ENCODE measurements around the gene BPIFB6. TPM values are rescaled to one million over a fixed set of nuclear protein-coding genes. Genes with fewer than 3 reads are reported as not detected.

Gene BPIFB6
- polyA plus RNA-seq, 1 donor (not counting 4 experiments of a cell fraction or from before 2014, with no cell fraction given): not detected

- Histone ChIP-seq H3K9ac (ENCODE audit: control insufficient read depth, extremely low read depth, insufficient read depth, low read length) (no peak overlapping the region), H3K4me1 (ENCODE audit: control insufficient read depth, extremely low read depth, insufficient read depth, low read length) (no peaks in the 10 kb centered on the region), H2AFZ (ENCODE audit: control insufficient read depth, low read length) (no peak overlapping the region), H3K27ac (ENCODE audit: control insufficient read depth, insufficient read depth, low read length) (no peak overlapping the region), H3K36me3 (ENCODE audit: control insufficient read depth in 2 of 2, extremely low read depth in 1 of 2, insufficient read depth in 2 of 2, low read length in 2 of 2) (no peaks in the 10 kb centered on the region), H4K20me1 (ENCODE audit: control insufficient read depth, extremely low read depth, insufficient read depth, low read length) (no peaks in the 10 kb centered on the region), H3K9me3 (ENCODE audit: control insufficient read depth, low read depth, low read length) (no peaks in the 10 kb centered on the region), H3K9me1 (ENCODE audit: control insufficient read depth, extremely low read depth, insufficient read depth, low read length) (no peaks in the 10 kb centered on the region), H3K27me3 (ENCODE audit: control insufficient read depth, extremely low read depth, insufficient read depth, low read length) (no peaks in the 10 kb centered on the region), H3K4me3 (ENCODE audit: control insufficient read depth in 2 of 3, extremely low read depth in 1 of 3, insufficient read depth in 2 of 3, low read depth in 1 of 3, low read length in 3 of 3) (no peak overlapping the region), H3K4me2 (ENCODE audit: control insufficient read depth, extremely low read depth, insufficient read depth, low read depth, low read length) (no peak overlapping the region), H3K79me2 (ENCODE audit: control insufficient read depth, insufficient read depth, low read length) (no peaks in the 10 kb centered on the region)
- TF ChIP-seq CTCF (optimal IDR thresholded peaks at IDR 0.05 in 1 of 3, IDR thresholded peaks at IDR 0.05 in 1 of 3, conservative IDR thresholded peaks at IDR 0.05 in 1 of 3; ENCODE audit: extremely low read depth in 1 of 3, insufficient read depth in 2 of 3, low read length in 3 of 3) (no peak), EZH2 (IDR thresholded peaks at IDR 0.05; ENCODE audit: low read length) (no peak)
- no peak for FAIRE-seq
- DNase-seq (ENCODE audit: low read depth, low spot score): no peak
- dilution Hi-C loops (cut with MboI; ENCODE audit: extremely low pct_ligation_motif_present, low sequenced_read_pairs): no loop called here
Measured at GRCh38 chr20:33059741-33060390, 28.4 kb downstream of the BPIFB6 start.

- dilution Hi-C loops (cut with MboI; ENCODE audit: extremely low pct_ligation_motif_present, low sequenced_read_pairs): no loop called here
- Histone ChIP-seq H3K4me2 (ENCODE audit: control insufficient read depth, extremely low read depth, insufficient read depth, low read depth, low read length) (no peak overlapping the region), H3K9ac (ENCODE audit: control insufficient read depth, extremely low read depth, insufficient read depth, low read length) (no peak overlapping the region), H3K27me3 (ENCODE audit: control insufficient read depth, extremely low read depth, insufficient read depth, low read length) (no peaks in the 10 kb centered on the region), H3K4me3 (ENCODE audit: control insufficient read depth in 2 of 3, extremely low read depth in 1 of 3, insufficient read depth in 2 of 3, low read depth in 1 of 3, low read length in 3 of 3) (no peak overlapping the region), H3K79me2 (ENCODE audit: control insufficient read depth, insufficient read depth, low read length) (no peaks in the 10 kb centered on the region), H3K4me1 (ENCODE audit: control insufficient read depth, extremely low read depth, insufficient read depth, low read length) (peaks cover 4% of the 10 kb centered on the region), H3K36me3 (ENCODE audit: control insufficient read depth in 2 of 2, extremely low read depth in 1 of 2, insufficient read depth in 2 of 2, low read length in 2 of 2) (no peaks in the 10 kb centered on the region), H3K9me3 (ENCODE audit: control insufficient read depth, low read depth, low read length) (no peaks in the 10 kb centered on the region), H4K20me1 (ENCODE audit: control insufficient read depth, extremely low read depth, insufficient read depth, low read length) (no peaks in the 10 kb centered on the region), H3K27ac (ENCODE audit: control insufficient read depth, insufficient read depth, low read length) (no peak overlapping the region), H3K9me1 (ENCODE audit: control insufficient read depth, extremely low read depth, insufficient read depth, low read length) (no peaks in the 10 kb centered on the region), H2AFZ (ENCODE audit: control insufficient read depth, low read length) (no peak overlapping the region)
- no peak for FAIRE-seq
- DNase-seq (ENCODE audit: low read depth, low spot score): no peak
- no peak for TF ChIP-seq EZH2 (IDR thresholded peaks at IDR 0.05; ENCODE audit: low read length)
- TF ChIP-seq CTCF (optimal IDR thresholded peaks at IDR 0.05 in 1 of 3, IDR thresholded peaks at IDR 0.05 in 1 of 3, conservative IDR thresholded peaks at IDR 0.05 in 1 of 3; ENCODE audit: extremely low read depth in 1 of 3, insufficient read depth in 2 of 3, low read length in 3 of 3): no peak
Measured at GRCh38 chr20:33061658-33062028, 30.2 kb downstream of the BPIFB6 start.

Data from keratinocyte (primary cell).